PC-3 (cell line): ENCODE results near the gene PABPN1L. TPM values are rescaled to one million over a fixed set of nuclear protein-coding genes. Genes with fewer than 3 reads are reported as not detected.

Source experiments
- ATAC-seq: fragments of 200-7000 bp; cut with Tn5 transposase; 2 replicates; pipeline ENCODE4 v1.9.1; 2020; ENCODE audit warnings: mild to moderate bottlenecking, moderate library complexity
- BruUV-seq: library from RNA; stranded (reverse); fragments of 400-500 nt; replicated peaks from 2 replicates; lab custom pipeline; 2021; lab: Mats Ljungman, UMichigan
- CTCF ChIA-PET: fragments of 300-600 bp; sonication (Branson Sonifier 250); formaldehyde crosslinking; loops from one replicate; lab custom pipeline; 2022; ENCODE audit warnings: antibody characterized with exemption; lab: Charles Lee
- POLR2A ChIA-PET: fragments of 300-600 bp; sonication (Branson Sonifier 250); formaldehyde crosslinking; loops from one replicate; lab custom pipeline; 2022; ENCODE audit warnings: antibody characterized with exemption; ENCODE audit not compliant: unreplicated experiment; lab: Charles Lee
- DNase-seq: peaks from one replicate; pipeline ENCODE4 v3.0.0-alpha.2; 2015
- H2AFZ ChIP-seq: fragments of 300-600 bp; sonication (generic); 2 replicates; pipeline ENCODE4 v1.6.0; 2016; ENCODE audit warnings: antibody characterized with exemption, low read length
- H3F3A ChIP-seq: fragments of 300-600 bp; sonication (generic); one replicate; pipeline ENCODE4 v1.6.0; 2017; ENCODE audit warnings: antibody characterized with exemption, low read length, control low read depth, mild to moderate bottlenecking; ENCODE audit not compliant: unreplicated experiment
- H3K27ac ChIP-seq: fragments of 300-600 bp; sonication (generic); 2 replicates; pipeline ENCODE4 v1.5.1; 2016; ENCODE audit warnings: mild to moderate bottlenecking, low read length
- H3K27me3 ChIP-seq: fragments of 300-600 bp; sonication (generic); 2 replicates; pipeline ENCODE4 v1.6.1; 2016; ENCODE audit warnings: low read length, mixed read lengths
- H3K36me3 ChIP-seq: fragments of 300-600 bp; sonication (generic); 2 replicates; pipeline ENCODE4 v1.6.1; 2016; ENCODE audit warnings: low read depth, mixed run types, low read length, mixed read lengths
- H3K4me1 ChIP-seq: fragments of 300-600 bp; sonication (generic); 2 replicates; pipeline ENCODE4 v1.5.1; 2016; ENCODE audit warnings: low read length; ENCODE audit not compliant: insufficient read depth
- H3K4me2 ChIP-seq: fragments of 300-600 bp; sonication (generic); 2 replicates; pipeline ENCODE4 v1.6.0; 2016; ENCODE audit warnings: low read length
- H3K4me3 ChIP-seq: fragments of 300-600 bp; sonication (generic); 2 replicates; pipeline ENCODE4 v1.5.1; 2016; ENCODE audit warnings: mild to moderate bottlenecking, low read length, mixed read lengths
- H3K79me2 ChIP-seq: fragments of 300-600 bp; sonication (generic); 2 replicates; pipeline ENCODE4 v1.6.1; 2017; ENCODE audit warnings: low read length, mixed read lengths
- H3K9ac ChIP-seq: fragments of 300-600 bp; sonication (generic); 2 replicates; pipeline ENCODE4 v1.6.0; 2016; ENCODE audit warnings: mild to moderate bottlenecking, low read length
- H3K9me2 ChIP-seq: fragments of 300-600 bp; sonication (generic); replicated peaks from 2 replicates; pipeline ENCODE4 v1.6.1; 2016; ENCODE audit warnings: mixed run types, low read length, mixed read lengths
- H3K9me3 ChIP-seq: fragments of 300-600 bp; sonication (generic); 2 replicates; pipeline ENCODE4 v1.6.1; 2016; ENCODE audit warnings: low read length, mixed read lengths
- H4K20me1 ChIP-seq: fragments of 300-600 bp; sonication (generic); 2 replicates; pipeline ENCODE4 v1.6.1; 2016; ENCODE audit warnings: low read length, mixed read lengths
- EZH2 ChIP-seq: fragments of 300-600 bp; sonication (generic); IDR thresholded peaks from one replicate; pipeline ENCODE4 v1.6.1; 2017; ENCODE audit warnings: antibody characterized with exemption, mild to moderate bottlenecking, low read length; ENCODE audit not compliant: unreplicated experiment
- EZH2phosphoT487 ChIP-seq: fragments of 300-600 bp; sonication (generic); IDR thresholded peaks from 2 replicates; pipeline ENCODE4 v1.6.1; 2018; ENCODE audit warnings: mild to moderate bottlenecking, antibody characterized with exemption, low read length, borderline replicate concordance
- intact Hi-C: fragments of 100-400 bp; cut with micrococcal nuclease; formaldehyde crosslinking; loops from 2 replicates; pipeline ENCODE4 v1.9.0; 2023
- total RNA-seq: library from RNA; depleted of rRNA; stranded (reverse); fragments of >200 nt; gene quantifications from 2 replicates; pipeline ENCODE4 v1.2.3, GENCODE V29; 2014
- TF ChIP-seq, protein P1 (sequence below): fragments of 300-600 bp; sonication (generic); conservative IDR thresholded peaks from 2 replicates; pipeline ENCODE4 v1.5.1; 2017; ENCODE audit warnings: antibody characterized with exemption, low read depth, mild to moderate bottlenecking, low read length

Gene PABPN1L
- total RNA-seq, 1 experiment from 2014 or later, result not detected

DNA sequence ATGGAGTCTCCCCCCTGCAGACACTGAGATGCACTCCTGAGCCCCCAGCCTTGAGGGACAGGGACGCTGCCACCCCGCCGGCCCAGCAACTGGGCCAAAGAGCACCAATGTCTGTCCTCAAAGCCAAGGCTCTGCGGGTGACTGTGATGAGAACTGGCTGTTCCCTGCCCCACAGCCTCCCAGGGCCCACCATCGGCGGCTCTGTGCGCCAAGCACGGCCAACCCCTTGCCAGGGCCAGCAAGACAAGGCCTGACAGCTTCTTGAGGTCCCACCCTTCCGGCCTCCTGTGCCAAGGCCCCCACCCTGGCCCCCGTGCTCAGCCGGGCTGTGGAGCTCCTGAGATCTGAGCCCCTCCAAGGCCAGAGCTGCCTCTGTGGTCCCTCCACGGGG, 34.2 kb upstream of the PABPN1L start:
- no peak overlapping the region for H3K9ac ChIP-seq
- no peaks in the 10 kb centered on the region for H4K20me1 ChIP-seq
- H3K27ac ChIP-seq, result no peak overlapping the region
- no peaks in the 10 kb centered on the region for H3K27me3 ChIP-seq
- intact Hi-C loops, result no loop called here
- H3K9me3 ChIP-seq, result no peaks in the 10 kb centered on the region
- no peak for ATAC-seq
- no peaks in the 10 kb centered on the region for H3K79me2 ChIP-seq
- no TSS peak for BruUV-seq
- no peaks in the 10 kb centered on the region for H3K9me2 ChIP-seq
- no peak for DNase-seq
- no peak overlapping the region for H2AFZ ChIP-seq
- no peaks in the 10 kb centered on the region for H3K36me3 ChIP-seq
- POLR2A ChIA-PET, result no interaction called here
- H3K4me2 ChIP-seq, result no peak overlapping the region
- no peaks in the 10 kb centered on the region for H3K4me1 ChIP-seq
- TF ChIP-seq, protein P1, sequence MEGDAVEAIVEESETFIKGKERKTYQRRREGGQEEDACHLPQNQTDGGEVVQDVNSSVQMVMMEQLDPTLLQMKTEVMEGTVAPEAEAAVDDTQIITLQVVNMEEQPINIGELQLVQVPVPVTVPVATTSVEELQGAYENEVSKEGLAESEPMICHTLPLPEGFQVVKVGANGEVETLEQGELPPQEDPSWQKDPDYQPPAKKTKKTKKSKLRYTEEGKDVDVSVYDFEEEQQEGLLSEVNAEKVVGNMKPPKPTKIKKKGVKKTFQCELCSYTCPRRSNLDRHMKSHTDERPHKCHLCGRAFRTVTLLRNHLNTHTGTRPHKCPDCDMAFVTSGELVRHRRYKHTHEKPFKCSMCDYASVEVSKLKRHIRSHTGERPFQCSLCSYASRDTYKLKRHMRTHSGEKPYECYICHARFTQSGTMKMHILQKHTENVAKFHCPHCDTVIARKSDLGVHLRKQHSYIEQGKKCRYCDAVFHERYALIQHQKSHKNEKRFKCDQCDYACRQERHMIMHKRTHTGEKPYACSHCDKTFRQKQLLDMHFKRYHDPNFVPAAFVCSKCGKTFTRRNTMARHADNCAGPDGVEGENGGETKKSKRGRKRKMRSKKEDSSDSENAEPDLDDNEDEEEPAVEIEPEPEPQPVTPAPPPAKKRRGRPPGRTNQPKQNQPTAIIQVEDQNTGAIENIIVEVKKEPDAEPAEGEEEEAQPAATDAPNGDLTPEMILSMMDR, result no peak
- TF ChIP-seq EZH2phosphoT487 (no peak), EZH2 (no peak)
- H3F3A ChIP-seq, result no peaks in the 10 kb centered on the region
- CTCF ChIA-PET, result no interaction called here
- H3K4me3 ChIP-seq, result no peak overlapping the region

DNA sequence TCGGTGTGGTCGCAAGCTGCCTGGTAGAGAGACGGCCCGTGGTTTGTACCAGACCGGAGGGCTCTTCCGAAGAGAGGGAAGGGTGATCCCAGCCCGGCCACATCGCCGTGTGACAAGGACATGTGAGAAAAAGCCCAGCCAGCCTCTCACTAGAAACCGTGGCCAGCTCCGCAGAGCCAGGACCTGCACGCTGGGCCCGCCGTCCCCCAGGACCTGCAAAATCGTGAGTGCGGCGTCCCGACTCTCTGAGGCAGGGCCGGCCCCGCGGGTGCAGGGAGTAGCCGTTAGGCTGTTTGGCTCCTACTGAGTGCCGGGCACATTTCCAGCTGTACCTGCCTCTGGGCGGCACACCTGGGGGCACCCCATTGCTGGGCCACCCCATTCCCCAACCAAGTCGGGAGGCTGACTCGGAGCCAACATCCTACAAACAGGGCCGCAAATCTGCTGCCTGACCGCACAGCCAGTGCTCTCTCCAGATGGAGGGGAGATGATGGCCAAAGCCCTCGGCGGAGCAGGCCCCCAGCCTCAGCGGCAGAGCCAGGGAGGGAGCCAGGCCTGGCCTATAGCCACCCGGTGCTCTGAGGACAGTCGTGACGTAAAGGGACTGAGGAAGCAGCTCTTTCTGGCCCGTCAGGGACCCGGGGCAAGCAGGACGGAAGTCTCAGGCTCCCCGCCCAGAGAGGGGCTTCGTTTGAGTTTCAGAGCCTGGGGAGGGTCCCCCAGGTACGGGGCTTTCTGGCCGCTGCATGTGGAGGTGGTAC, 33.6 kb upstream of the PABPN1L start:
- Histone ChIP-seq H3K27ac (no peak overlapping the region), H2AFZ (no peak overlapping the region), H3K9ac (no peak overlapping the region), H3K36me3 (no peaks in the 10 kb centered on the region), H3K27me3 (no peaks in the 10 kb centered on the region), H3K9me2 (no peaks in the 10 kb centered on the region), H3K79me2 (no peaks in the 10 kb centered on the region), H3K4me3 (no peak overlapping the region), H3K4me1 (no peaks in the 10 kb centered on the region), H3F3A (no peaks in the 10 kb centered on the region), H3K4me2 (no peak overlapping the region), H4K20me1 (no peaks in the 10 kb centered on the region), H3K9me3 (no peaks in the 10 kb centered on the region)
- no TSS peak for BruUV-seq
- ChIA-PET CTCF (no interaction called here), POLR2A (no interaction called here)
- ATAC-seq (no peak), DNase-seq (no peak)
- TF ChIP-seq EZH2phosphoT487, result no peak
- no peak for TF ChIP-seq EZH2
- TF ChIP-seq, protein P1, result no peak
- intact Hi-C loops, result no loop called here

DNA sequence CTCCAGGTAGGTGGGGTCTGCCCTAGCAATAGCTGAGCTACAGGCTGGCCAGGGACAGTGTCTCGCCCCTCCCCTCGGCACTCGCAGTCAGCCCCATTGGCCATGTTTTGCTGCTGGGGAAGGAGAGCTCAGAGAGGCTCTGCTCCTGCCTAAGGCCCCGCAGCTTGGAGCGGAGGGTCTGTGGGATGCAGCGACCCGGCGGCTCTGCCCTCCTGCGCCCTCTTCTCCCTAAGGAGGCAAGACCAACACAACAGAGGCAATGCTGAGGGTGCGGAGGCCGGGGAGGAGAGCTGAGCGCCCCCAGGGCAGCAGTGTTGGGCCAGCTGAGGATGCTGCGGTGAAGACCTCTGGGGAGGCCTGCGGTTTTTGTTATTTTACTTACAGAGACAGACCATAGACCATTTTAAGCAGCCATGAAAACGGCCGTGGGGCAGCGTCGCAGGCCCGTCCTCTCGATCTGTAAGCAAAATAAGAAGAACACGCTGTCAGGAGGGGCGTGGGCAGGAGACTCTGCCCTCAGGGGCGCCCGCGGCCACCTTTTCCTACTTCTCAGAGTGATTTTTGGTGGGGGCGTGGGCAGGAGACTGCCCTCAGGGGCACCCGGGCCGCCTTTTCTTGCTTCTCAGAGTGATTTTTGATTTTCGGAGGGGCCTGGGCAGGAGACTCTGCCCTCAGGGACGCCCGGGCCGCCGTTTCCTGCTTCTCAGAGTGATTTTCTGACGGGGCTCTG, 31.4 kb upstream of the PABPN1L start:
- POLR2A ChIA-PET, result no interaction called here
- no peak for ATAC-seq
- H3K4me1 ChIP-seq, result no peaks in the 10 kb centered on the region
- H2AFZ ChIP-seq, result no peak overlapping the region
- H3K4me2 ChIP-seq, result no peak overlapping the region
- no peaks in the 10 kb centered on the region for H3K9me3 ChIP-seq
- no peak for DNase-seq
- H3F3A ChIP-seq, result no peaks in the 10 kb centered on the region
- H3K4me3 ChIP-seq, result no peak overlapping the region
- no peaks in the 10 kb centered on the region for H3K9me2 ChIP-seq
- no peaks in the 10 kb centered on the region for H3K79me2 ChIP-seq
- no TSS peak for BruUV-seq
- H3K27me3 ChIP-seq, result no peaks in the 10 kb centered on the region
- no peak overlapping the region for H3K27ac ChIP-seq
- H3K9ac ChIP-seq, result no peak overlapping the region
- TF ChIP-seq, protein P1, result no peak
- TF ChIP-seq EZH2phosphoT487, result no peak
- no peak for TF ChIP-seq EZH2
- H3K36me3 ChIP-seq, result no peaks in the 10 kb centered on the region
- no peaks in the 10 kb centered on the region for H4K20me1 ChIP-seq
- intact Hi-C loops, result no loop called here
- CTCF ChIA-PET, result no interaction called here
